CMK (cell line): ENCODE data around the gene MUC21.
"Not testable (repeated sequence)": the region's sequence is repeated elsewhere in the genome, so short reads cannot be mapped to it uniquely, and the experiment has no call there.

ENCODE experiments used
- DNase-seq: peaks from one replicate; pipeline ENCODE4 v3.0.0-alpha.2; 2010; ENCODE audit warnings: low read depth

Gene MUC21

DNA sequence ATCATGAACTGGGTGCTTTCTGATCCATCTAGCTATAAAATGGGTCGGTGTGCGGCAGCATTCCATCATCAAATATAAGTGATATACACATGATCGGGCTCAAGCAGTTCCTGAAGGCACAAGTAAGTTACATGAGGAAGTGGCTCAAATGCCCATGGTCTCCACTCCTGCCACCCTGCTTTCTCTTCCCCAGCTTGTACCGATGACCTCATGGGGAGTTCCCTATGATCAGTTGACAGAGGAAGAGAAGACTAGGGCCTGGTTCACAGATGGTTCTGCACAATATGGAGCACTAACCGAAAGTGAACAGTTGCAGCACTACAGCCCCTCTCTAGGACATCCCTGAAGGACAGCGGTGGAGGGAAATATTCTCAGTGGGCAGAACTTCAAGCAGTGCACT is 14.3 kb upstream of the MUC21 start:
- not testable (repeated sequence) for DNase-seq

GRCh38 chr6:30970946-30971345 is 12.6 kb upstream of the MUC21 start:
- no peak for DNase-seq

- DNase-seq, result no peak
These were observed 10.7 kb upstream of the MUC21 start for GRCh38 chr6:30972816-30973215.

DNA sequence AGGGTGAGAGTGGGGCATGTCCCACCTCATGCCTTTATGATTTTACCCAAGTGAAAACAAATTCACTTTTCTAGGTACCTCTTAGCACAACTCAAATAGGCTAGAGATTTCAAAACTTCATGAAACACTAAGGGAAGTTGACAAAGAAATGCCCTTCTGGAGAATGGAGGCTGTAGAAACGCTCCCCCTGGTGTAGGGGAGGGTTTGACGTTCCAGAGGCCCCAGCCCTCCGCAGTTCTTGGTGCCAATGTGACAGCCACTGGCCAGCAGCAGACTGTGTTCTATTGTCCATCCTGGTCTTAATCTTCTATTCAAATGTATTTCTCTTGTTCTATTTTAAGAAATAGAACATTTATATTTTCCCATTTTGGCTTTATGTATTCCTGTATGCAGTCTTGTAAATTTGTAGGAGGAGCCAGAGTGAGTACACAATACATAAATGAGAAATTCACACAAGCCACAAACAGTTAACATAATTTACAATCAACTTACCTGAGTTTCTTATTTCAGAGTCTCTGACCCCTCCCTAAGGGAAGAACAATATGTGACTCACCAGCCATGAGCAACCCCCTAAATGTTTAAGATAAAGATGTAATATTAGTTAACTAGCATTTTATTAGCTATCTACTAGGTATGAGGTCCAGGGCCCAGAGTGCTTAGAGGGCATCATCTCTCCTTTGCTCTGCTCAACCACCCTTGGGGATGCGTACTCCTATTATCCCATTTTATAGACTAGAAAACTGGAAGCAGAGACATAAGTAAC is 8.8 kb upstream of the MUC21 start:
- DNase-seq, result no peak

DNA sequence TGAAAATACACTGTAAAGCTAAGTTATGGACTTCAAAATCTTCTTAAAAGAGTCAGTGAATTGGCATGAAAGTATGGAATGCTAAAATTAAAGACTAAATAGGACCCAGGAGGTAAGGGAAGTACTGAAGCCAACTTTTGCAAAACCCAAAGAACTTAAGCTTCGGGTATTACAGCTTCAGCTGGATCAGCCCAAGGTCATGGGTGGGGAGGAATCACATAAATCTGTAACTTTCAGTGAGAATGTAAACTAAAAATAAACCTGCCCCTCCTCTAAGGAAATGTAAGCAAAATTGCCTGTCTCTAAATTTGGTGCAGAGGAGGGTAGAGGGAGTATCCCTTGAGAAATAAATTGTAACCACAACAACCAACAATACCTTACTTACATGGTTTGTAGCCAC is 4.4 kb upstream of the MUC21 start:
- no peak for DNase-seq

- DNase-seq, result no peak
These were observed 3.8 kb upstream of the MUC21 start for GRCh38 chr6:30979690-30980089.

DNA sequence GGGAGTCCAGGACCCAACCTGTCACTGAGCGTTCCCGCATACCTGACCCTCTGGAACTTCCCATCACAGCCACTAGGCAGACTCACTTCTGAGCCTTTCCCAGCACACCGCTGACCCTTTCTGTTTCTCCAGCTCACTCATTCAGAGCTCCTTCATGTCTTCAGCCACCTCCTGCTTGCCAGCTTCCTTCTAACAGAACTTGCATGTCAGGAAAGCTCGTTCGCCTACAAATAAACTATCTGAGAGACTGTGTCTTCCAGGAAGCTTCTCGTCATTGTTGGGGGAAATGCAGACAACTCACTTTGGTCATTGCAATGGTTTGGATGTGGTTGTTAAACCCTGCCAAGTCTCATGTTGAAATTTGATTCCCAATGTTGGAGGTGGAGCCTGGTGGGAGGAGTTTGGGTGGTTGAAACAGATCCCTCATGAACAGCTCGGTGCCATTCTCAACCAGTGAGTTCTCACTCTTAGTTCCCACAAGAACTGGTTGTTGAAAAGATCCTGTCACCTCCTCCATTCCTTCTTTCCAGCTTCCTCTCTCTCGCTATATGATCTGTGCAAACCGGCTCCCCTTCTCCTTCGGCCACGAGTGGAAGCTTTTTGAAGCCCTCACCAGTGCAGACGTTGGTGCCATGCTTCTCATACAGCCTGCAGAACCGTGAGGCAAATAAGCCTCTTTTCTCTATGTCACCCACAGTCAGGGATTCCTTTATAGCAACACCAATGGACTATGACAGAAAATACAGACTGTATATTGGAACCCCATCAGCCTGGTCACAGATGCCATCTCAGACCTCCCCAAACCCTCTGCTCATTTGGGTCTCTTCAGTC is 1.4 kb upstream of the MUC21 start:
- no peak for DNase-seq

- DNase-seq, result no peak
These were observed 2.0 kb downstream of the MUC21 start for GRCh38 chr6:30985490-30985889.

GRCh38 chr6:30987304-30987703 is 3.8 kb downstream of the MUC21 start:
- DNase-seq, result no peak

DNA sequence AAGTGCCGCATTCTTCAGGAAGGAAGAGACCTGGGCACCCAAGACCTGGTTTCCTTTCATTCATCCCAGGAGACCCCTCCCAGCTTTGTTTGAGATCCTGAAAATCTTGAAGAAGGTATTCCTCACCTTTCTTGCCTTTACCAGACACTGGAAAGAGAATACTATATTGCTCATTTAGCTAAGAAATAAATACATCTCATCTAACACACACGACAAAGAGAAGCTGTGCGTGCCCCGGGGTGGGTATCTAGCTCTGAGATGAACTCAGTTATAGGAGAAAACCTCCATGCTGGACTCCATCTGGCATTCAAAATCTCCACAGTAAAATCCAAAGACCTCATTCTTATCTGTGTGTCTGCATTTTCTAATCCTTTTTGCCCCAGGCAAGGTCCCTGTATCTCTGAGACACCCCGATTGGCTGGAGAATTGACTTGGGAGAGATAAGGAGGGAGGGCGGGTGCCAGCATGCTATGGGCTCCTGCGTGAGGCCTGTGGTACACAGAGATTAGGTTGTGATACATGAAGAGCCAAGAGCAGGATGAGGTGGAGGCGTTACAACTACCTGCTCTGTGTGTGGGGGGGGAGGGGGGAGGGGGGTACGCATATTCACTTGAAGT is 4.8 kb downstream of the MUC21 start:
- no peak for DNase-seq

- no peak for DNase-seq
These were observed 7.0 kb downstream of the MUC21 start for GRCh38 chr6:30990422-30991086.

DNA sequence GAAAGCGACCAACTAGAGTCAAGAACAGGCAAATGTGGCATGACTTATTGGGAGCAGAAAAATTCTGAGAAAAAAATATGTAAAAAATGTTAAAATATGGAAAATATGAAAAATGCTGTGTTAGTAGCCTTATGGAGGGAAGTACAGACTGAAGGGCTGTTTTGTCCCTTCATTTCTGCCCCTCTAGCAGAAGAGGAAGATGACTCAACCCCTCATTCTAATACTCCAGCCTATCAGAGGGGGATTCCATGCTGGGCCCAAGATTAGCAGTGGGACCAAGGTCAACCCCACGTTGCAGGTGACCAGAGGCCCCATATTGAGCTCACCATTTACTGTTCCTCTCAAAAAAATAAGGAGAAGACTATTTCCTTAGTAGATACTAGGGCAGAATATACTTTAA is 8.4 kb downstream of the MUC21 start:
- DNase-seq, result no peak

GRCh38 chr6:30997301-30997700 is 13.8 kb downstream of the MUC21 start:
- no peak for DNase-seq

DNA sequence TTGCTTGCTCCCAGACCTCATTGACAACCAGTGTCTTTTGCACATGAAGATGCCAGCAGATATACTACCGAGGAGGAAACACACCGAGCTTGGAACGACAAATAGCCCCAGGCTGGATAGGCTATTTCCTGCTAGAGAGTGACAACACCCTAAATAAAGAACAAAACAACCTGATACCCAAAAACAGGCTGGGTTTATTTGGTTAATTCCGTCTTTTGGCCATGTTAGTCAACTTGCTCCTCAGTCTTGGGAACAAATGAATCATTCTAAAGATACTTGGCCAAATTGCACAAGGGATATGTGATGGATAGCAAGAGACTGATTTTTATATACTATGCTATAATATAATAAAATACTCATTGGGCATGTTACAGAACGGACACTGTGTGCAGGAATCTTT is 15.3 kb downstream of the MUC21 start:
- no peak for DNase-seq

DNA sequence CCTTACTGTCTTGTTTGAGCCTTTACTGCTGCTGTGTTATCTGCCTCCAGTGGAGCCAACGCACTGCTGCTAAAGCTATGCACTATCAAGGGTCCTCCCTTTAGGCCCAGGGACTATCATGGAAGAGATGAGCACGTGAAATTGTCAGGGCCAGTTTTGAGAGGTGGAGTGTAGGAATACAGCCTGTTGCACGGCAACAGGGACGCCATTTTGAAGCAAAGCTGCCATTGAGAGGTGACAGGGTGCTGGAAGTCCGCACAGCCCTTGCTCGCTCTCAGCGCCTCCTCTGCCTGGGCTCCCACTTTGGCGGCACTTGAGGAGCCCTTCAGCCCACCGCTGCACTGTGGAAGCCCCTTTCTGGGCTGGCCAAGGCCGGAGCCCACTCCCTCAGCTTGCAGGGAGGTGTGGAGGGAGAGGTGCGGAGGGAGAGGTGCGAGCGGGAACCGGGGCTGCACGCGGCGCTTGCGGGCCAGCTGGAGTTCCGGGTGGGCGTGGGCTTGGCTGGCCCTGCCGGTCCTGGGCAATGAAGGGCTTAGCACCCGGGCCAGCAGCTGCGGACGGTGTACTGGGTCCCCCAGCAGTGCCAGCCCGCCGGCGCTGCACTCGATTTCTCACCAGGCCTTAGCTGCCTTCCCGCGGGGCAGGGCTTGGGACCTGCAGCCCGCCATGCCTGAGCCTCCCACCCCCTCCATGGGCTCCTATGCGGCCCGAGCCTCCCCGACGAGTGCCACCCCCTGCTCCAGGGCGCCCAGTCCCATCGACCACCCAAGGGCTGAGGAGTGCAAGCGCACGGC is 16.7 kb downstream of the MUC21 start:
- DNase-seq, result not testable (repeated sequence)

- DNase-seq, result no peak
These were observed 17.9 kb downstream of the MUC21 start for GRCh38 chr6:31001281-31001888.

DNA sequence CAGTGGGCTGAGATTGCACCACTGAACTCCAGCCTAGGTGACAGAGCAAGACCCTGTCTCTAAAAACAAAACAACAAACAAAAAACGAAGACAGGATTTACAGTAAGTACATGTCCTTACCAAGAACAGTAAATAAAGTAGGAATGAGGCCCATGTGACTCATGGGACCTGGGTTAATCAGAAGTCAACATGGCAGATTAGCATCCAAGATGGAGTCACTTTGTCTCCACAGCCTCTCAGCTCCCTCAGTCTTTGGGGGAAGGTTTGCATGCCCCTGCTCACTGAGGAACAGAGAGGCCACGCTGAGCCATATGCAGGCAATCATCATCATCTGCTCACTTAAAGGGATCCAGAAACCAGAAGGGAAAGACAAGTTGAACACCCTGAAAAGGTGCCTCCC is 19.0 kb downstream of the MUC21 start:
- no peak for DNase-seq

- DNase-seq, result no peak
These were observed 21.3 kb downstream of the MUC21 start for GRCh38 chr6:31004794-31005193.

DNA sequence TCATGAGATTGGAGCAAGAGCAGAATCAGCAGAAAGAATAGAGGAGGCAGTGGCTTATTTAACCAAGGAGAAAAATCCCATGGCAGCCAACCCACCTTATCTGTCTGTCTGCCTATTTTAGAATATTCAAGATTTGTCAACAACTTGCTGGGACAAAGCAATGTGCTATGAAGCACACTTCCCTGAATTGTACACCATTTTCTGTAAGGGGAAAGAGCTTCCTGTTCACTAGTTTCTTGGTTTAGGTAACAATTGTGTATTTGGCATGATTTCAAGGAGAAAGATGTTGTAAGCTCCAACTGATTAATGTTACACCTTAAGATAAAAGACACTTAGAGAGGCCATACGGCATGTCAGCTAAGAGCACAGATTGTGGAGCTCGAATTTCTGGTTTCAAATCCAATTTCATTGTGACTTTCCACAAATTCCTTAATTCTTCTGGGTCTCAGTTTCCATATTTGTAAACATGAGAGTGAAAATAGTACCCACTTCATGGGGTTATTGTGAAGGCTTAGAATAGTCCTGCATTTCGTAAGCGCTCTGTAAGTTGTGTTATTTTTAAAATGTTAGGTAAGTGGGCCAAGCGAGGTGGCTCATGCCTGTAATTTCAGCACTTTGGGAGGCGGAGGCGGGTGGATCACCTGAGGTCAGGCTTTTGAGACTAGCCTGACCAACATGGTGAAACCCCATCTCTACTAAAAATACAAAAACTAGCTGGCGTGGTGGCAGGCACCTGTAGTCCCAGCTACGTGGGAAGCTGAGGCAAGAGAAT is 21.9 kb downstream of the MUC21 start:
- DNase-seq, result no peak

DNA sequence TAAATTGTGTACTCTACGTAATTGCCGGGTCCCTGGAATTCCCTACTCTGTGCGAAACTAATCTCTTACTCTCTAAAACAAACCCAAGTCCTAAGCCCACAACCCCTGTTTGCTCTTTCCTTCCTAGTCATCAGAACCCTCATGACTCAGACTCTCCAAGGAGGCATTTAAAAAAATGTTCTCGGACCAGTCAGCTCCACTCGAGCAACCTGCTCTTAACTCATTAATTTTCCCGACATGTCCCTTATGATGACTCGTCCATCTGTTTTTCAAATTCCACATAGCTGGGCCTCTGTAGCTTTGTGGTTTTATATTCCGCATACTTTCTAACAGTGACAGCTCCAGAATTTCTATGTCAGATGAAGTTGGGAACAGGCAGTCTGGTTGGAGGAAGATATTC is 24.2 kb downstream of the MUC21 start:
- no peak for DNase-seq
